HEK293 (cell line): ENCODE measurements around the gene TIMM44.

Experiments used
- ATF2 ChIP-seq: fragments of 450-650 bp; formaldehyde crosslinking; IDR thresholded peaks from 2 replicates; pipeline ENCODE4 v1.5.1; 2016; ENCODE audit warnings: missing biosample characterization, missing genetic modification characterization, low read depth
- HOXD13 ChIP-seq: sonication (generic); formaldehyde crosslinking; IDR thresholded peaks from 2 replicates; pipeline ENCODE4 v1.8.0; 2022; ENCODE audit warnings: missing genetic modification reagents, borderline replicate concordance
- IKZF3 ChIP-seq: fragments of 450-650 bp; IDR thresholded peaks from 2 replicates; pipeline ENCODE4 v1.5.0; 2018; ENCODE audit warnings: missing biosample characterization, mild to moderate bottlenecking, missing genetic modification characterization, moderate library complexity
- KLF16 ChIP-seq: fragments of 450-650 bp; formaldehyde crosslinking; IDR thresholded peaks from 2 replicates; pipeline ENCODE4 v1.5.1; 2017; ENCODE audit warnings: missing biosample characterization, missing genetic modification characterization
- WT1 ChIP-seq: fragments of 450-650 bp; formaldehyde crosslinking; IDR thresholded peaks from 2 replicates; pipeline ENCODE4 v1.5.1; 2016; ENCODE audit warnings: missing biosample characterization, missing genetic modification characterization
- ZBTB10 ChIP-seq: fragments of 450-650 bp; formaldehyde crosslinking; IDR thresholded peaks from 2 replicates; pipeline ENCODE4 v1.5.1; 2016; ENCODE audit warnings: missing biosample characterization, missing genetic modification characterization
- ZBTB20 ChIP-seq: fragments of 450-650 bp; formaldehyde crosslinking; IDR thresholded peaks from 2 replicates; pipeline ENCODE4 v1.5.1; 2016; ENCODE audit warnings: missing biosample characterization, missing genetic modification characterization
- ZFP37 ChIP-seq: fragments of 450-650 bp; formaldehyde crosslinking; IDR thresholded peaks from 2 replicates; pipeline ENCODE4 v1.5.1; 2016; ENCODE audit warnings: missing biosample characterization, missing genetic modification characterization
- ZNF148 ChIP-seq: fragments of 450-650 bp; formaldehyde crosslinking; IDR thresholded peaks from 2 replicates; pipeline ENCODE4 v1.5.0; 2017; ENCODE audit warnings: missing biosample characterization, missing genetic modification characterization, borderline replicate concordance
- ZNF157 ChIP-seq: fragments of 450-650 bp; formaldehyde crosslinking; IDR thresholded peaks from 2 replicates; pipeline ENCODE4 v1.5.1; 2016; ENCODE audit warnings: missing biosample characterization, missing genetic modification characterization
- ZNF354C ChIP-seq: fragments of 450-650 bp; formaldehyde crosslinking; IDR thresholded peaks from 2 replicates; pipeline ENCODE4 v1.5.1; 2016; ENCODE audit warnings: missing biosample characterization, missing genetic modification characterization, low read depth, borderline replicate concordance
- ZNF37A ChIP-seq: fragments of 450-650 bp; IDR thresholded peaks from 2 replicates; pipeline ENCODE4 v1.5.1; 2018; ENCODE audit warnings: missing biosample characterization, missing genetic modification characterization
- ZNF391 ChIP-seq: fragments of 450-650 bp; formaldehyde crosslinking; IDR thresholded peaks from 2 replicates; pipeline ENCODE4 v1.5.1; 2016; ENCODE audit warnings: low read depth, missing biosample characterization, missing genetic modification characterization, borderline replicate concordance
- ZNF561 ChIP-seq: fragments of 450-650 bp; IDR thresholded peaks from 2 replicates; pipeline ENCODE4 v1.5.1; 2018; ENCODE audit warnings: missing biosample characterization, missing genetic modification characterization, borderline replicate concordance
- ZNF610 ChIP-seq: fragments of 450-650 bp; formaldehyde crosslinking; IDR thresholded peaks from 2 replicates; pipeline ENCODE4 v1.5.1; 2016; ENCODE audit warnings: missing biosample characterization, missing genetic modification characterization, borderline replicate concordance
- TF ChIP-seq, protein P1 (sequence below): fragments of 450-650 bp; formaldehyde crosslinking; IDR thresholded peaks from 2 replicates; pipeline ENCODE4 v1.5.1; 2016; ENCODE audit warnings: missing biosample characterization, missing genetic modification characterization
- TF ChIP-seq, protein P2 (sequence below): fragments of 450-650 bp; formaldehyde crosslinking; IDR thresholded peaks from 2 replicates; pipeline ENCODE4 v1.5.1; 2016; ENCODE audit warnings: missing biosample characterization, missing genetic modification characterization
- TF ChIP-seq, protein P3 (sequence below): fragments of 450-650 bp; formaldehyde crosslinking; IDR thresholded peaks from 2 replicates; pipeline ENCODE4 v1.5.1; 2016; ENCODE audit warnings: missing biosample characterization, missing genetic modification characterization, borderline replicate concordance
- TF ChIP-seq, protein P4 (sequence below): fragments of 450-650 bp; formaldehyde crosslinking; IDR thresholded peaks from 2 replicates; pipeline ENCODE4 v1.5.1; 2016; ENCODE audit warnings: missing biosample characterization, missing genetic modification characterization
- TF ChIP-seq, protein P5 (sequence below): fragments of 450-650 bp; formaldehyde crosslinking; IDR thresholded peaks from 2 replicates; pipeline ENCODE4 v1.5.1; 2016; ENCODE audit warnings: missing biosample characterization, missing genetic modification characterization

Gene TIMM44

DNA sequence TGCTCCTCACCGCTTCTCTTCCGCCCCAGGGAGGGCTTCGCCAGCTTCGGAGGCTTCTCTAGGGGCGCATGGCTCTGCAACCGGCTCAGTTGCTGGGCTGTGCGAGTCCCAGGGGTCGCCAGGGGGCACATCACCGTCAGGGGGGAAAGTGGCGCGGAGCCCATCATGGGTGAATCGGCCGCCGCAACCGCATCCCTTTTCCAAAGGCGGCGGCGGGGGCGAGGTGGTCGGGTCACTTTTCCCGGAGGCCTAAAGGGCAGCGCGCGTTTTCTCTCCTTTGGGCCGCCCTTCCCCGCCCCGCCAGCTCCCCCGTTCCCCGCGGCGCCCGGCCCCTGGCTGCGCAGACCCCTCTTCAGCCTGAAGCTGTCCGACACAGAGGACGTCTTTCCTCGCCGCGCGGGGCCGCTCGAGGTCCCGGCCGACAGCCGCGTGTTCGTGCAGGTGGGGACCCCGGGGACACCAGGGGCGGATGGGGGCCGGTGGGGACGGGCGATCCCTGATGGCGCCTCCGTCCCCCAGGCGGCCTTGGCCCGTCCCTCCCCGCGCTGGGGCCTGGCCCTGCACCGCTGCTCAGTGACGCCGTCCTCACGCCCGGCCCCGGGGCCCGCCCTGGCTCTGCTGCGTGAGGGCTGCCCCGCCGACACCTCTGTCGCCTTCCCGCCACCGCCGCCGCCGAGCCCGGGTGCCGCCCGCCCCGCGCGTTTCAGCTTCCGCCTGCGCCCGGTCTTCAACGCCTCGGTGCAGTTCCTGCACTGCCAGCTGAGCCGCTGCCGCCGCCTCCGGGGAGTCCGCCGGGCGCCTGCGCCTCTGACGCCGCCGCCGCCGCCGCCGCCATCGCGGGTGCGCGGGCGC, 27.1 kb downstream of the TIMM44 start (continued):
- TF ChIP-seq, protein P1, sequence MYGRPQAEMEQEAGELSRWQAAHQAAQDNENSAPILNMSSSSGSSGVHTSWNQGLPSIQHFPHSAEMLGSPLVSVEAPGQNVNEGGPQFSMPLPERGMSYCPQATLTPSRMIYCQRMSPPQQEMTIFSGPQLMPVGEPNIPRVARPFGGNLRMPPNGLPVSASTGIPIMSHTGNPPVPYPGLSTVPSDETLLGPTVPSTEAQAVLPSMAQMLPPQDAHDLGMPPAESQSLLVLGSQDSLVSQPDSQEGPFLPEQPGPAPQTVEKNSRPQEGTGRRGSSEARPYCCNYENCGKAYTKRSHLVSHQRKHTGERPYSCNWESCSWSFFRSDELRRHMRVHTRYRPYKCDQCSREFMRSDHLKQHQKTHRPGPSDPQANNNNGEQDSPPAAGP (tag by site-specific recombination) = peak; percentile 54; the same call in 1 of the 2 replicates
- TF ChIP-seq, protein P2, sequence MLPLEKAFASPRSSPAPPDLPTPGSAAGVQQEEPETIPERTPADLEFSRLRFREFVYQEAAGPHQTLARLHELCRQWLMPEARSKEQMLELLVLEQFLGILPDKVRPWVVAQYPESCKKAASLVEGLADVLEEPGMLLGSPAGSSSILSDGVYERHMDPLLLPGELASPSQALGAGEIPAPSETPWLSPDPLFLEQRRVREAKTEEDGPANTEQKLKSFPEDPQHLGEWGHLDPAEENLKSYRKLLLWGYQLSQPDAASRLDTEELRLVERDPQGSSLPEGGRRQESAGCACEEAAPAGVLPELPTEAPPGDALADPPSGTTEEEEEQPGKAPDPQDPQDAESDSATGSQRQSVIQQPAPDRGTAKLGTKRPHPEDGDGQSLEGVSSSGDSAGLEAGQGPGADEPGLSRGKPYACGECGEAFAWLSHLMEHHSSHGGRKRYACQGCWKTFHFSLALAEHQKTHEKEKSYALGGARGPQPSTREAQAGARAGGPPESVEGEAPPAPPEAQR = no peak
- no peak for TF ChIP-seq ZBTB10 (tag by site-specific recombination)
- no peak for TF ChIP-seq WT1 (tag by site-specific recombination)
- no peak for TF ChIP-seq ZNF610 (tag by site-specific recombination)
- TF ChIP-seq HOXD13 (CRISPR knock-in tag) = no peak
- no peak for TF ChIP-seq ZNF354C (tag by site-specific recombination)
- TF ChIP-seq ZNF37A (tag by site-specific recombination) = no peak
- no peak for TF ChIP-seq ZNF148 (tag by site-specific recombination)
- TF ChIP-seq ZNF561 (tag by site-specific recombination) = peak; percentile 87; the same call in 1 of the 2 replicates
- TF ChIP-seq, protein P3, sequence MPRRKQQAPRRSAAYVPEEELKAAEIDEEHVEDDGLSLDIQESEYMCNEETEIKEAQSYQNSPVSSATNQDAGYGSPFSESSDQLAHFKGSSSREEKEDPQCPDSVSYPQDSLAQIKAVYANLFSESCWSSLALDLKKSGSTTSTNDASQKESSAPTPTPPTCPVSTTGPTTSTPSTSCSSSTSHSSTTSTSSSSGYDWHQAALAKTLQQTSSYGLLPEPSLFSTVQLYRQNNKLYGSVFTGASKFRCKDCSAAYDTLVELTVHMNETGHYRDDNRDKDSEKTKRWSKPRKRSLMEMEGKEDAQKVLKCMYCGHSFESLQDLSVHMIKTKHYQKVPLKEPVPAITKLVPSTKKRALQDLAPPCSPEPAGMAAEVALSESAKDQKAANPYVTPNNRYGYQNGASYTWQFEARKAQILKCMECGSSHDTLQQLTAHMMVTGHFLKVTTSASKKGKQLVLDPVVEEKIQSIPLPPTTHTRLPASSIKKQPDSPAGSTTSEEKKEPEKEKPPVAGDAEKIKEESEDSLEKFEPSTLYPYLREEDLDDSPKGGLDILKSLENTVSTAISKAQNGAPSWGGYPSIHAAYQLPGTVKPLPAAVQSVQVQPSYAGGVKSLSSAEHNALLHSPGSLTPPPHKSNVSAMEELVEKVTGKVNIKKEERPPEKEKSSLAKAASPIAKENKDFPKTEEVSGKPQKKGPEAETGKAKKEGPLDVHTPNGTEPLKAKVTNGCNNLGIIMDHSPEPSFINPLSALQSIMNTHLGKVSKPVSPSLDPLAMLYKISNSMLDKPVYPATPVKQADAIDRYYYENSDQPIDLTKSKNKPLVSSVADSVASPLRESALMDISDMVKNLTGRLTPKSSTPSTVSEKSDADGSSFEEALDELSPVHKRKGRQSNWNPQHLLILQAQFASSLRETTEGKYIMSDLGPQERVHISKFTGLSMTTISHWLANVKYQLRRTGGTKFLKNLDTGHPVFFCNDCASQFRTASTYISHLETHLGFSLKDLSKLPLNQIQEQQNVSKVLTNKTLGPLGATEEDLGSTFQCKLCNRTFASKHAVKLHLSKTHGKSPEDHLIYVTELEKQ (tag by site-specific recombination) = no peak
- TF ChIP-seq ZNF391 (tag by site-specific recombination) = no peak
- TF ChIP-seq, protein P4, sequence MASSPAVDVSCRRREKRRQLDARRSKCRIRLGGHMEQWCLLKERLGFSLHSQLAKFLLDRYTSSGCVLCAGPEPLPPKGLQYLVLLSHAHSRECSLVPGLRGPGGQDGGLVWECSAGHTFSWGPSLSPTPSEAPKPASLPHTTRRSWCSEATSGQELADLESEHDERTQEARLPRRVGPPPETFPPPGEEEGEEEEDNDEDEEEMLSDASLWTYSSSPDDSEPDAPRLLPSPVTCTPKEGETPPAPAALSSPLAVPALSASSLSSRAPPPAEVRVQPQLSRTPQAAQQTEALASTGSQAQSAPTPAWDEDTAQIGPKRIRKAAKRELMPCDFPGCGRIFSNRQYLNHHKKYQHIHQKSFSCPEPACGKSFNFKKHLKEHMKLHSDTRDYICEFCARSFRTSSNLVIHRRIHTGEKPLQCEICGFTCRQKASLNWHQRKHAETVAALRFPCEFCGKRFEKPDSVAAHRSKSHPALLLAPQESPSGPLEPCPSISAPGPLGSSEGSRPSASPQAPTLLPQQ (tag by site-specific recombination) = peak; percentile 66; the same call in 1 of the 2 replicates
- TF ChIP-seq ZNF157 (tag by site-specific recombination) = no peak
- TF ChIP-seq KLF16 (tag by site-specific recombination) = no peak
- TF ChIP-seq, protein P5, sequence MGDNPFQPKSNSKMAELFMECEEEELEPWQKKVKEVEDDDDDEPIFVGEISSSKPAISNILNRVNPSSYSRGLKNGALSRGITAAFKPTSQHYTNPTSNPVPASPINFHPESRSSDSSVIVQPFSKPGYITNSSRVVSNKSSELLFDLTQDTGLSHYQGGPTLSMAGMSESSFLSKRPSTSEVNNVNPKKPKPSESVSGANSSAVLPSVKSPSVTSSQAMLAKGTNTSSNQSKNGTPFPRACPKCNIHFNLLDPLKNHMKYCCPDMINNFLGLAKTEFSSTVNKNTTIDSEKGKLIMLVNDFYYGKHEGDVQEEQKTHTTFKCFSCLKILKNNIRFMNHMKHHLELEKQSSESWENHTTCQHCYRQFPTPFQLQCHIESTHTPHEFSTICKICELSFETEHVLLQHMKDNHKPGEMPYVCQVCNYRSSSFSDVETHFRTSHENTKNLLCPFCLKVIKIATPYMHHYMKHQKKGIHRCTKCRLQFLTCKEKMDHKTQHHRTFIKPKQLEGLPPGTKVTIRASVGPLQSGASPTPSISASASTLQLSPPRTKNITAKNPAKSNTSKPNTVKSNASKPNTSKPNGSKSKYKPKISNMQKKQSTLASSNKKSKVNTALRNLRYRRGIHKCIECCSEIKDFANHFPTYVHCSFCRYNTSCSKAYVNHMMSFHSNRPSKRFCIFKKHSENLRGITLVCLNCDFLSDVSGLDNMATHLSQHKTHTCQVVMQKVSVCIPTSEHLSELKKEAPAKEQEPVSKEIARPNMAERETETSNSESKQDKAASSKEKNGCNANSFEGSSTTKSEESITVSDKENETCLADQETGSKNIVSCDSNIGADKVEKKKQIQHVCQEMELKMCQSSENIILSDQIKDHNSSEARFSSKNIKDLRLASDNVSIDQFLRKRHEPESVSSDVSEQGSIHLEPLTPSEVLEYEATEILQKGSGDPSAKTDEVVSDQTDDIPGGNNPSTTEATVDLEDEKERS (tag by site-specific recombination) = no peak
- TF ChIP-seq ZBTB20 = peak; percentile 60
- TF ChIP-seq IKZF3 (tag by site-specific recombination) = no peak
- no peak for TF ChIP-seq ZFP37 (tag by site-specific recombination)
- TF ChIP-seq ATF2 = no peak
